ENCODE results near the gene MAP10. TPM values are rescaled to one million over a fixed set of nuclear protein-coding genes. Genes with fewer than 3 reads are reported as not detected.

The MAP10 gene
- total and polyA plus RNA-seq, 2 experiments from 2014 or later: 2.9 to 3.3 TPM

DNA sequence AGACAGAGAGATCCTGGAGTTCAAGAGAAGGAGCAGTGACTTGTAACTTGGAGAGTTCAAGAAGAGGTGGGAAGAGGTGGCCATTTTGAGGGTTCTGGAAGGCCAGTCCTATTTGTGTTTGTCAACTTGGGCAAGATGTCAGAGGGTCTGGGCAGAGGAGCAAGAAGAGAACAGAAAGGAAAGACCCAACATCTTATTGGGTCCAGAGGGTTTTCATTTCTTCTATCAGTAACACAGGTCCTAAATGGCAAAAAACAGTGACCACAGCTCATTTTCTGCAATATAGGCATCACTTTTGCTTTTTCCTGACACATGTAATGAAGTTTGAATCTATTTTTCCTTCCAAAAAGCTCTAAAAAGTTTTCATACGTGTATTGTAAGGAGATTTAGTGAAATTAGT, 38.3 kb upstream of the MAP10 start (continued):
- TF ChIP-seq, protein P1, sequence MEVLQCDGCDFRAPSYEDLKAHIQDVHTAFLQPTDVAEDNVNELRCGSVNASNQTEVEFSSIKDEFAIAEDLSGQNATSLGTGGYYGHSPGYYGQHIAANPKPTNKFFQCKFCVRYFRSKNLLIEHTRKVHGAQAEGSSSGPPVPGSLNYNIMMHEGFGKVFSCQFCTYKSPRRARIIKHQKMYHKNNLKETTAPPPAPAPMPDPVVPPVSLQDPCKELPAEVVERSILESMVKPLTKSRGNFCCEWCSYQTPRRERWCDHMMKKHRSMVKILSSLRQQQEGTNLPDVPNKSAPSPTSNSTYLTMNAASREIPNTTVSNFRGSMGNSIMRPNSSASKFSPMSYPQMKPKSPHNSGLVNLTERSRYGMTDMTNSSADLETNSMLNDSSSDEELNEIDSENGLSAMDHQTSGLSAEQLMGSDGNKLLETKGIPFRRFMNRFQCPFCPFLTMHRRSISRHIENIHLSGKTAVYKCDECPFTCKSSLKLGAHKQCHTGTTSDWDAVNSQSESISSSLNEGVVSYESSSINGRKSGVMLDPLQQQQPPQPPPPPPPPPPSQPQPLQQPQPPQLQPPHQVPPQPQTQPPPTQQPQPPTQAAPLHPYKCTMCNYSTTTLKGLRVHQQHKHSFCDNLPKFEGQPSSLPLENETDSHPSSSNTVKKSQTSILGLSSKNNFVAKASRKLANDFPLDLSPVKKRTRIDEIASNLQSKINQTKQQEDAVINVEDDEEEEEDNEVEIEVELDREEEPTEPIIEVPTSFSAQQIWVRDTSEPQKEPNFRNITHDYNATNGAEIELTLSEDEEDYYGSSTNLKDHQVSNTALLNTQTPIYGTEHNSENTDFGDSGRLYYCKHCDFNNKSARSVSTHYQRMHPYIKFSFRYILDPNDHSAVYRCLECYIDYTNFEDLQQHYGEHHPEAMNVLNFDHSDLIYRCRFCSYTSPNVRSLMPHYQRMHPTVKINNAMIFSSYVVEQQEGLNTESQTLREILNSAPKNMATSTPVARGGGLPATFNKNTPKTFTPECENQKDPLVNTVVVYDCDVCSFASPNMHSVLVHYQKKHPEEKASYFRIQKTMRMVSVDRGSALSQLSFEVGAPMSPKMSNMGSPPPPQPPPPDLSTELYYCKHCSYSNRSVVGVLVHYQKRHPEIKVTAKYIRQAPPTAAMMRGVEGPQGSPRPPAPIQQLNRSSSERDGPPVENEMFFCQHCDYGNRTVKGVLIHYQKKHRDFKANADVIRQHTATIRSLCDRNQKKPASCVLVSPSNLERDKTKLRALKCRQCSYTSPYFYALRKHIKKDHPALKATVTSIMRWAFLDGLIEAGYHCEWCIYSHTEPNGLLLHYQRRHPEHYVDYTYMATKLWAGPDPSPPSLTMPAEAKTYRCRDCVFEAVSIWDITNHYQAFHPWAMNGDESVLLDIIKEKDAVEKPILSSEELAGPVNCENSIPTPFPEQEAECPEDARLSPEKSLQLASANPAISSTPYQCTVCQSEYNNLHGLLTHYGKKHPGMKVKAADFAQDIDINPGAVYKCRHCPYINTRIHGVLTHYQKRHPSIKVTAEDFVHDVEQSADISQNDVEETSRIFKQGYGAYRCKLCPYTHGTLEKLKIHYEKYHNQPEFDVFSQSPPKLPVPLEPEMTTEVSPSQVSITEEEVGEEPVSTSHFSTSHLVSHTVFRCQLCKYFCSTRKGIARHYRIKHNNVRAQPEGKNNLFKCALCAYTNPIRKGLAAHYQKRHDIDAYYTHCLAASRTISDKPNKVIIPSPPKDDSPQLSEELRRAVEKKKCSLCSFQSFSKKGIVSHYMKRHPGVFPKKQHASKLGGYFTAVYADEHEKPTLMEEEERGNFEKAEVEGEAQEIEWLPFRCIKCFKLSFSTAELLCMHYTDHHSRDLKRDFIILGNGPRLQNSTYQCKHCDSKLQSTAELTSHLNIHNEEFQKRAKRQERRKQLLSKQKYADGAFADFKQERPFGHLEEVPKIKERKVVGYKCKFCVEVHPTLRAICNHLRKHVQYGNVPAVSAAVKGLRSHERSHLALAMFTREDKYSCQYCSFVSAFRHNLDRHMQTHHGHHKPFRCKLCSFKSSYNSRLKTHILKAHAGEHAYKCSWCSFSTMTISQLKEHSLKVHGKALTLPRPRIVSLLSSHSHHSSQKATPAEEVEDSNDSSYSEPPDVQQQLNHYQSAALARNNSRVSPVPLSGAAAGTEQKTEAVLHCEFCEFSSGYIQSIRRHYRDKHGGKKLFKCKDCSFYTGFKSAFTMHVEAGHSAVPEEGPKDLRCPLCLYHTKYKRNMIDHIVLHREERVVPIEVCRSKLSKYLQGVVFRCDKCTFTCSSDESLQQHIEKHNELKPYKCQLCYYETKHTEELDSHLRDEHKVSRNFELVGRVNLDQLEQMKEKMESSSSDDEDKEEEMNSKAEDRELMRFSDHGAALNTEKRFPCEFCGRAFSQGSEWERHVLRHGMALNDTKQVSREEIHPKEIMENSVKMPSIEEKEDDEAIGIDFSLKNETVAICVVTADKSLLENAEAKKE (CRISPR knock-in tag; IDR thresholded peaks at IDR 0.05): no peak
- TF ChIP-seq, protein P2, sequence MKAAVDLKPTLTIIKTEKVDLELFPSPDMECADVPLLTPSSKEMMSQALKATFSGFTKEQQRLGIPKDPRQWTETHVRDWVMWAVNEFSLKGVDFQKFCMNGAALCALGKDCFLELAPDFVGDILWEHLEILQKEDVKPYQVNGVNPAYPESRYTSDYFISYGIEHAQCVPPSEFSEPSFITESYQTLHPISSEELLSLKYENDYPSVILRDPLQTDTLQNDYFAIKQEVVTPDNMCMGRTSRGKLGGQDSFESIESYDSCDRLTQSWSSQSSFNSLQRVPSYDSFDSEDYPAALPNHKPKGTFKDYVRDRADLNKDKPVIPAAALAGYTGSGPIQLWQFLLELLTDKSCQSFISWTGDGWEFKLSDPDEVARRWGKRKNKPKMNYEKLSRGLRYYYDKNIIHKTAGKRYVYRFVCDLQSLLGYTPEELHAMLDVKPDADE (IDR thresholded peaks at IDR 0.05): no peak
- no peak for TF ChIP-seq ZNF114 (CRISPR knock-in tag; IDR thresholded peaks at IDR 0.05)
- TF ChIP-seq, protein P3, sequence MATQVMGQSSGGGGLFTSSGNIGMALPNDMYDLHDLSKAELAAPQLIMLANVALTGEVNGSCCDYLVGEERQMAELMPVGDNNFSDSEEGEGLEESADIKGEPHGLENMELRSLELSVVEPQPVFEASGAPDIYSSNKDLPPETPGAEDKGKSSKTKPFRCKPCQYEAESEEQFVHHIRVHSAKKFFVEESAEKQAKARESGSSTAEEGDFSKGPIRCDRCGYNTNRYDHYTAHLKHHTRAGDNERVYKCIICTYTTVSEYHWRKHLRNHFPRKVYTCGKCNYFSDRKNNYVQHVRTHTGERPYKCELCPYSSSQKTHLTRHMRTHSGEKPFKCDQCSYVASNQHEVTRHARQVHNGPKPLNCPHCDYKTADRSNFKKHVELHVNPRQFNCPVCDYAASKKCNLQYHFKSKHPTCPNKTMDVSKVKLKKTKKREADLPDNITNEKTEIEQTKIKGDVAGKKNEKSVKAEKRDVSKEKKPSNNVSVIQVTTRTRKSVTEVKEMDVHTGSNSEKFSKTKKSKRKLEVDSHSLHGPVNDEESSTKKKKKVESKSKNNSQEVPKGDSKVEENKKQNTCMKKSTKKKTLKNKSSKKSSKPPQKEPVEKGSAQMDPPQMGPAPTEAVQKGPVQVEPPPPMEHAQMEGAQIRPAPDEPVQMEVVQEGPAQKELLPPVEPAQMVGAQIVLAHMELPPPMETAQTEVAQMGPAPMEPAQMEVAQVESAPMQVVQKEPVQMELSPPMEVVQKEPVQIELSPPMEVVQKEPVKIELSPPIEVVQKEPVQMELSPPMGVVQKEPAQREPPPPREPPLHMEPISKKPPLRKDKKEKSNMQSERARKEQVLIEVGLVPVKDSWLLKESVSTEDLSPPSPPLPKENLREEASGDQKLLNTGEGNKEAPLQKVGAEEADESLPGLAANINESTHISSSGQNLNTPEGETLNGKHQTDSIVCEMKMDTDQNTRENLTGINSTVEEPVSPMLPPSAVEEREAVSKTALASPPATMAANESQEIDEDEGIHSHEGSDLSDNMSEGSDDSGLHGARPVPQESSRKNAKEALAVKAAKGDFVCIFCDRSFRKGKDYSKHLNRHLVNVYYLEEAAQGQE (IDR thresholded peaks at IDR 0.05; ENCODE audit: unreplicated experiment): no peak
- TF ChIP-seq, protein P4, sequence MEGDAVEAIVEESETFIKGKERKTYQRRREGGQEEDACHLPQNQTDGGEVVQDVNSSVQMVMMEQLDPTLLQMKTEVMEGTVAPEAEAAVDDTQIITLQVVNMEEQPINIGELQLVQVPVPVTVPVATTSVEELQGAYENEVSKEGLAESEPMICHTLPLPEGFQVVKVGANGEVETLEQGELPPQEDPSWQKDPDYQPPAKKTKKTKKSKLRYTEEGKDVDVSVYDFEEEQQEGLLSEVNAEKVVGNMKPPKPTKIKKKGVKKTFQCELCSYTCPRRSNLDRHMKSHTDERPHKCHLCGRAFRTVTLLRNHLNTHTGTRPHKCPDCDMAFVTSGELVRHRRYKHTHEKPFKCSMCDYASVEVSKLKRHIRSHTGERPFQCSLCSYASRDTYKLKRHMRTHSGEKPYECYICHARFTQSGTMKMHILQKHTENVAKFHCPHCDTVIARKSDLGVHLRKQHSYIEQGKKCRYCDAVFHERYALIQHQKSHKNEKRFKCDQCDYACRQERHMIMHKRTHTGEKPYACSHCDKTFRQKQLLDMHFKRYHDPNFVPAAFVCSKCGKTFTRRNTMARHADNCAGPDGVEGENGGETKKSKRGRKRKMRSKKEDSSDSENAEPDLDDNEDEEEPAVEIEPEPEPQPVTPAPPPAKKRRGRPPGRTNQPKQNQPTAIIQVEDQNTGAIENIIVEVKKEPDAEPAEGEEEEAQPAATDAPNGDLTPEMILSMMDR (conservative IDR thresholded peaks at IDR 0.05; ENCODE audit: low read depth in 2 of 2): no peak
- TF ChIP-seq NANOG (IDR thresholded peaks at IDR 0.05; ENCODE audit: borderline replicate concordance): no peak
- TF ChIP-seq JUNB (IDR thresholded peaks at IDR 0.05; ENCODE audit: unreplicated experiment): no peak
- TF ChIP-seq CREB1 (CRISPR knock-in tag; IDR thresholded peaks at IDR 0.05; ENCODE audit: low read depth): no peak
- TF ChIP-seq EZH2phosphoT487 (IDR thresholded peaks at IDR 0.05; ENCODE audit: unreplicated experiment): no peak

All from GM23338 (cell line).